ENCODE measurements around the gene RAB11FIP2. TPM values are rescaled to one million over a fixed set of nuclear protein-coding genes. Genes with fewer than 3 reads are reported as not detected.
"Not testable (repeated sequence)": the region's sequence is repeated elsewhere in the genome, so short reads cannot be mapped to it uniquely, and the experiment has no call there.

The RAB11FIP2 gene
- polyA plus RNA-seq, 1 of the 3 experiments (the other 2 are of a cell fraction), result 3.0 TPM

DNA sequence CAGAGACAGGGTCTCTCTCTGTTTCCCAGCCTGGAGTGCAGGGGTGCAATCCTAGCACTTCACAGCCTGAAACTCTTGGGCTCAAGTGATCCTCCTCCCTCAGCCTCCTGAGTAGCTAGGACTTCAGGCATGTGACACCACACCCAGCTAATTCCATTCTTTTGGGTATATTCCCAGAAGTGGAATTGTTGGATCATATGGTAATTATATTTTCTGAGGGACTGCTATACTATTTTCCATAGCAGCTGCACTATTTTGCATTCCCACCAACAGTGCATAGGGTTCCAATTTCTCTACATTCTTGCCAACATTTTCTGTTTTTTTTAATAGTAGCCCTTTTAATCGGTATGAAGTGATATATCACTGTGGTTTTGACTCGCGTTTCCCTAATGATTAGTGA, 30.0 kb upstream of the RAB11FIP2 start:
- DNase-seq, result no peak
- Histone ChIP-seq H4K20me1 (ENCODE audit: insufficient read depth) (no peaks in the 10 kb centered on the region), H3K4me2 (no peak overlapping the region), H3K4me1 (ENCODE audit: control insufficient read depth in 1 of 2, insufficient read depth in 2 of 2, low read depth in 1 of 2, low read length in 1 of 2) (no peaks in the 10 kb centered on the region), H3K9me2 (no peaks in the 10 kb centered on the region), H3K9ac (no peak overlapping the region), H2AFZ (ENCODE audit: low read depth) (no peak overlapping the region), H3K27me3 (ENCODE audit: insufficient read depth) (no peaks in the 10 kb centered on the region), H3K27ac (ENCODE audit: low read depth in 2 of 2, low read length in 1 of 2) (no peak overlapping the region), H3K79me2 (ENCODE audit: insufficient read depth) (no peaks in the 10 kb centered on the region), H3F3A (replicated peaks; ENCODE audit: insufficient read depth) (no peaks in the 10 kb centered on the region), H3K9me3 (no peaks in the 10 kb centered on the region), H3K4me3 (ENCODE audit: low read depth in 2 of 2, low read length in 1 of 2) (no peak overlapping the region), H3K36me3 (replicated peaks in 1 of 2; ENCODE audit: control insufficient read depth in 1 of 2, insufficient read depth in 2 of 2, low read length in 1 of 2) (no peaks in the 10 kb centered on the region)
- POLR2A ChIA-PET, result no interaction called here
- CTCF ChIA-PET, result interaction anchor here (0.8 kb wide), 1 partner anchor 52 kb away, joined by 3 read pairs; no protein-coding TSS in a partner anchor
- no peak for TF ChIP-seq RXRA (IDR thresholded peaks at IDR 0.05; ENCODE audit: borderline replicate concordance, low read depth)
- WGBS (ENCODE audit: low lambda C conversion rate), result 96% methylated on average over 3 of the region's 3 CpGs

DNA sequence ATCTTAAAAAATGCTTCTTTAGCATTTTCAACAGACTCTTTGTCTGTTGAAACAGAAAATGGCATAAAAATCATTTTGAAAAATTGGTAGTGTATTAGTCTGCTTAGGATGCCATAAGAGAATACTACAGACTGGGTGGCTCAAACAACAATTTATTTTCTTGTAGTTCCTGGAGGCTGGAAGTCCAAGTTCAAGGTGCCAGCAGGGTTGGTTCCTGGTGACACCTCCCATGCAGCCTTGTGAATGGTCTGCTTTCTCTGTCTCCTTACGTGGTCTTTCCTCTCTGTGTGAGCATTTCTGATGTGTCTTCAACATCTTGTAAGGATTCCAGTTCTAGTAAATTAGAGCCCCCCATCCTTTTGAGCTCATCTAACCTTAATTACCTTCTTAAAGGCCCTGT, 26.1 kb upstream of the RAB11FIP2 start:
- no peaks in the 10 kb centered on the region for H3K79me2 ChIP-seq (ENCODE audit: insufficient read depth)
- ChIA-PET CTCF (no interaction called here), POLR2A (no interaction called here)
- H4K20me1 ChIP-seq (ENCODE audit: insufficient read depth), result no peaks in the 10 kb centered on the region
- WGBS (ENCODE audit: low lambda C conversion rate), result 43% methylated on average over 1 of the region's 1 CpG
- H3K9me3 ChIP-seq, result no peaks in the 10 kb centered on the region
- H3K9ac ChIP-seq, result no peak overlapping the region
- no peak overlapping the region for H3K27ac ChIP-seq (ENCODE audit: low read depth in 2 of 2, low read length in 1 of 2)
- no peak for DNase-seq
- H3F3A ChIP-seq (replicated peaks; ENCODE audit: insufficient read depth), result no peaks in the 10 kb centered on the region
- no peaks in the 10 kb centered on the region for H3K36me3 ChIP-seq (replicated peaks in 1 of 2; ENCODE audit: control insufficient read depth in 1 of 2, insufficient read depth in 2 of 2, low read length in 1 of 2)
- no peaks in the 10 kb centered on the region for H3K27me3 ChIP-seq (ENCODE audit: insufficient read depth)
- H3K4me1 ChIP-seq (ENCODE audit: control insufficient read depth in 1 of 2, insufficient read depth in 2 of 2, low read depth in 1 of 2, low read length in 1 of 2), result no peaks in the 10 kb centered on the region
- no peak overlapping the region for H3K4me2 ChIP-seq
- H3K9me2 ChIP-seq, result no peaks in the 10 kb centered on the region
- no peak overlapping the region for H2AFZ ChIP-seq (ENCODE audit: low read depth)
- no peak for TF ChIP-seq RXRA (IDR thresholded peaks at IDR 0.05; ENCODE audit: borderline replicate concordance, low read depth)
- TF ChIP-seq EZH2phosphoT487 (IDR thresholded peaks at IDR 0.05; ENCODE audit: borderline replicate concordance, low read depth), result no peak
- TF ChIP-seq, protein P1, sequence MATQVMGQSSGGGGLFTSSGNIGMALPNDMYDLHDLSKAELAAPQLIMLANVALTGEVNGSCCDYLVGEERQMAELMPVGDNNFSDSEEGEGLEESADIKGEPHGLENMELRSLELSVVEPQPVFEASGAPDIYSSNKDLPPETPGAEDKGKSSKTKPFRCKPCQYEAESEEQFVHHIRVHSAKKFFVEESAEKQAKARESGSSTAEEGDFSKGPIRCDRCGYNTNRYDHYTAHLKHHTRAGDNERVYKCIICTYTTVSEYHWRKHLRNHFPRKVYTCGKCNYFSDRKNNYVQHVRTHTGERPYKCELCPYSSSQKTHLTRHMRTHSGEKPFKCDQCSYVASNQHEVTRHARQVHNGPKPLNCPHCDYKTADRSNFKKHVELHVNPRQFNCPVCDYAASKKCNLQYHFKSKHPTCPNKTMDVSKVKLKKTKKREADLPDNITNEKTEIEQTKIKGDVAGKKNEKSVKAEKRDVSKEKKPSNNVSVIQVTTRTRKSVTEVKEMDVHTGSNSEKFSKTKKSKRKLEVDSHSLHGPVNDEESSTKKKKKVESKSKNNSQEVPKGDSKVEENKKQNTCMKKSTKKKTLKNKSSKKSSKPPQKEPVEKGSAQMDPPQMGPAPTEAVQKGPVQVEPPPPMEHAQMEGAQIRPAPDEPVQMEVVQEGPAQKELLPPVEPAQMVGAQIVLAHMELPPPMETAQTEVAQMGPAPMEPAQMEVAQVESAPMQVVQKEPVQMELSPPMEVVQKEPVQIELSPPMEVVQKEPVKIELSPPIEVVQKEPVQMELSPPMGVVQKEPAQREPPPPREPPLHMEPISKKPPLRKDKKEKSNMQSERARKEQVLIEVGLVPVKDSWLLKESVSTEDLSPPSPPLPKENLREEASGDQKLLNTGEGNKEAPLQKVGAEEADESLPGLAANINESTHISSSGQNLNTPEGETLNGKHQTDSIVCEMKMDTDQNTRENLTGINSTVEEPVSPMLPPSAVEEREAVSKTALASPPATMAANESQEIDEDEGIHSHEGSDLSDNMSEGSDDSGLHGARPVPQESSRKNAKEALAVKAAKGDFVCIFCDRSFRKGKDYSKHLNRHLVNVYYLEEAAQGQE (IDR thresholded peaks at IDR 0.05; ENCODE audit: low read depth, low read length), result no peak
- TF ChIP-seq NFIC (IDR thresholded peaks at IDR 0.05; ENCODE audit: borderline replicate concordance), result no peak
- TF ChIP-seq ZBTB33 (IDR thresholded peaks at IDR 0.05; ENCODE audit: borderline replicate concordance, low read depth), result no peak
- TF ChIP-seq YY1 (IDR thresholded peaks at IDR 0.05; ENCODE audit: low read depth), result no peak
- no peak for TF ChIP-seq FOSL2 (IDR thresholded peaks at IDR 0.05; ENCODE audit: borderline replicate concordance, low read depth)
- no peak overlapping the region for H3K4me3 ChIP-seq (ENCODE audit: low read depth in 2 of 2, low read length in 1 of 2)

DNA sequence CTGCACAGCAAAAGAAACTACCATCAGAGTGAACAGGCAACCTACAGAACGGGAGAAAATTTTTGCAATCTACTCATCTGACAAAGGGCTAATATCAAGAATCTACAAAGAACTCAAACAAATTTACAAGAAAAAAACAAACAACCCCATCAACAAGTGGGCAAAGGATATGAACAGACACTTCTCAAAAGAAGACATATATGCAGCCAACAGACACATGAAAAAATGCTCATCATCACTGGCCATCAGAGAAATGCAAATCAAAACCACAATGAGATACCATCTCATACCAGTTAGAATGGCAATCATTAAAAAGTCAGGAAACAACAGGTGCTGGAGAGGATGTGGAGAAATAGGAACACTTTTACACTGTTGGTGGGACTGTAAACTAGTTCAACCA, 20.6 kb upstream of the RAB11FIP2 start:
- H3K27me3 ChIP-seq (ENCODE audit: insufficient read depth); POLR2A ChIA-PET; H3K9me2 ChIP-seq; H3K36me3 ChIP-seq (replicated peaks in 1 of 2; ENCODE audit: control insufficient read depth in 1 of 2, insufficient read depth in 2 of 2, low read length in 1 of 2); H2AFZ ChIP-seq (ENCODE audit: low read depth); H3K9ac ChIP-seq; H3K9me3 ChIP-seq; DNase-seq; H3K4me2 ChIP-seq; H3K4me3 ChIP-seq (ENCODE audit: low read depth in 2 of 2, low read length in 1 of 2); H4K20me1 ChIP-seq (ENCODE audit: insufficient read depth); H3K79me2 ChIP-seq (ENCODE audit: insufficient read depth); CTCF ChIA-PET; H3F3A ChIP-seq (replicated peaks; ENCODE audit: insufficient read depth); H3K4me1 ChIP-seq (ENCODE audit: control insufficient read depth in 1 of 2, insufficient read depth in 2 of 2, low read depth in 1 of 2, low read length in 1 of 2); H3K27ac ChIP-seq (ENCODE audit: low read depth in 2 of 2, low read length in 1 of 2): not testable (repeated sequence)
- 88% methylated on average over 1 of the region's 1 CpG for WGBS (ENCODE audit: low lambda C conversion rate)
